Naive thymus-derived CD4-positive, alpha-beta T cell (primary cell): ENCODE data around the gene RAD54L. TPM values are rescaled to one million over a fixed set of nuclear protein-coding genes. Genes with fewer than 3 reads are reported as not detected.

ENCODE experiments used
- ATAC-seq: fragments of 150-1000 bp; cut with Tn5 transposase; 2 replicates; pipeline ENCODE4 v1.10.0; 2021; ENCODE audit warnings: mild to moderate bottlenecking, moderate library complexity
- CTCF ChIA-PET: fragments of 350-600 bp; sonication (Branson Sonifier 250); formaldehyde crosslinking; loops from one replicate; lab custom pipeline; 2021; ENCODE audit warnings: antibody characterized with exemption; lab: Charles Lee
- POLR2A ChIA-PET: fragments of 350-600 bp; sonication (Branson Sonifier 250); formaldehyde crosslinking; loops from one replicate; lab custom pipeline; 2021; ENCODE audit warnings: antibody characterized with exemption, inconsistent platforms; lab: Charles Lee
- DNase-seq, 9 donors: peaks; one replicate each; pipeline versions ENCODE4 v3.0.0 to v3.0.0-alpha.2; 2020 to 2022; ENCODE audit warnings: mixed read lengths in 1 of 9
- H3K27ac ChIP-seq: one replicate; pipeline ENCODE4 v1.7.0; 2013; ENCODE audit warnings: mild to moderate bottlenecking, low read depth, low read length, moderate library complexity
- H3K27me3 ChIP-seq, 2 donors: one replicate each; pipeline ENCODE4 v1.7.0; 2013; ENCODE audit warnings: low read length in 2 of 2, mild to moderate bottlenecking in 2 of 2, moderate library complexity in 2 of 2; ENCODE audit not compliant: control insufficient read depth in 2 of 2, insufficient read depth in 2 of 2
- H3K36me3 ChIP-seq, 3 experiments: 1 replicate in 2 of 3; 2 replicates in 1 of 3; pipeline ENCODE4 v1.7.0; 2013; ENCODE audit warnings: low read length in 3 of 3, mild to moderate bottlenecking in 3 of 3, moderate library complexity in 1 of 3; ENCODE audit not compliant: insufficient read depth in 3 of 3, control insufficient read depth in 2 of 3
- H3K4me1 ChIP-seq, 2 donors: one replicate each; pipeline ENCODE4 v1.7.0; 2013; ENCODE audit warnings: low read length in 2 of 2, mild to moderate bottlenecking in 2 of 2, moderate library complexity in 1 of 2; ENCODE audit not compliant: control insufficient read depth in 2 of 2, insufficient read depth in 2 of 2
- H3K4me3 ChIP-seq: 2 replicates; pipeline ENCODE4 v1.7.0; 2013; ENCODE audit warnings: mild to moderate bottlenecking, low read length
- H3K9me3 ChIP-seq, 3 experiments: 1 replicate in 2 of 3; 2 replicates in 1 of 3; pipeline ENCODE4 v1.7.0; 2013; ENCODE audit warnings: low read length in 3 of 3; ENCODE audit not compliant: control insufficient read depth in 2 of 3
- H3K27ac Mint-ChIP-seq, 9 donors: one replicate each; pipeline ENCODE4 v1.8.0; 2020 to 2022; ENCODE audit warnings: mixed read lengths in 9 of 9, mild to moderate bottlenecking in 8 of 9, moderate library complexity in 5 of 9, inconsistent platforms in 2 of 9
- H3K27me3 Mint-ChIP-seq, 5 donors: one replicate each; pipeline ENCODE4 v1.8.0; 2021 to 2022; ENCODE audit warnings: mixed read lengths in 5 of 5, mild to moderate bottlenecking in 1 of 5
- H3K36me3 Mint-ChIP-seq, 5 donors: one replicate each; pipeline ENCODE4 v1.8.0; 2020 to 2022; ENCODE audit warnings: mixed read lengths in 5 of 5, mild to moderate bottlenecking in 3 of 5, inconsistent platforms in 1 of 5
- H3K4me1 Mint-ChIP-seq, 7 donors: one replicate each; pipeline ENCODE4 v1.8.0; 2020 to 2022; ENCODE audit warnings: mixed read lengths in 7 of 7, mild to moderate bottlenecking in 3 of 7, inconsistent platforms in 1 of 7
- H3K4me3 Mint-ChIP-seq, 10 donors: one replicate each; pipeline ENCODE4 v1.8.0; 2020 to 2022; ENCODE audit warnings: mild to moderate bottlenecking in 10 of 10, mixed read lengths in 10 of 10, moderate library complexity in 6 of 10, inconsistent platforms in 2 of 10
- H3K9me3 Mint-ChIP-seq, 11 donors: one replicate each; pipeline ENCODE4 v1.8.0; 2020 to 2022; ENCODE audit warnings: mixed read lengths in 11 of 11, mild to moderate bottlenecking in 4 of 11, inconsistent platforms in 1 of 11, moderate library complexity in 1 of 11
- intact Hi-C, 2 donors: fragments of 100-400 bp; cut with micrococcal nuclease; formaldehyde crosslinking; loops; one replicate each; pipeline ENCODE4 v1.15.1; 2023
- polyA plus RNA-seq, 2 donors: library from polyadenylated mRNA; unstranded; fragments of 300-500 nt; fragmentation: Illumina TruSeq; gene quantifications; one replicate each; pipeline ENCODE4 v1.2.3, GENCODE V29; 2021
- total RNA-seq, 6 experiments: library from RNA in 5 of 6; stranded (reverse) in 5 of 6; gene quantifications; 1 replicate in 5 of 6; 2 replicates in 1 of 6; pipeline ENCODE4 v1.2.3 and lab custom pipeline; 2021 to 2026

RAD54L gene
- total and polyA plus RNA-seq, 7 experiments from 2014 or later = 0.94 to 31.9 (median 1.7) TPM; not detected in 1

DNA sequence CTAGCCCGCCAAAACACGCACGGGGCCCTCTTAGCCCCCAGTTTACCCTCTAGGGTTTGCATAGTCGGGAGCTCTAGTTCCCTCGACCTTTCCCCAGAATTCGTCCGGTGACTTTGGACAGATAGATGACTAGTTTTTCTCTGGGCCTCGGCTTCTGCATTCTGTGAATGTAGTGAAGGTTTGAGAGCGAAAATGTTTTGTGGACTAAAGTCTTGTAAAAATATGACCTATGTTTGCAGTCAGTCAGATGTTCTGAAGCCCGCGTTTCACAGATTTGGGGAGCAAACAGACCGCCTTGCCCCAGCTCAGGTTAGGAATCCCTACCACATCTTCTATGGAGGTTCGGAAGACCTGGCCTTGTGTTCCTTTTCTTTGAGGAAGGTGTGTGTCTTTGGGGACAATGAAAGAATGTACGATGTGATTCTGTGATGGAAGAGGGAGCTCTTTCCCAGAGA is 56.3 kb downstream of the RAD54L start:
- H3K4me1 Mint-ChIP-seq = peaks cover 36 to 69% (median 47%) of the 10 kb centered on the region in 7 donors
- peaks cover 0 to 8% (median 0%) of the 10 kb centered on the region in 3 experiments for H3K36me3 ChIP-seq
- intact Hi-C loops = loop anchor here (1.0 to 5.0 kb wide), 9 partner anchors 17 to 618 kb away; partner anchors contain the start of genes GPBP1L1 (in 2 of the 2), NSUN4 (in 2 of the 2), RAD54L (in 2 of the 2) and EFCAB14 (in 1 of the 2)
- no peaks in the 10 kb centered on the region for H3K27me3 ChIP-seq
- CTCF ChIA-PET = interaction anchor here (0.8 to 1.5 kb wide), 2 partner anchors 43 to 137 kb away, joined by 3 to 6 read pairs; no protein-coding TSS in a partner anchor
- peaks cover 2 to 8% (median 3%) of the 10 kb centered on the region in 5 donors for H3K36me3 Mint-ChIP-seq
- H3K9me3 Mint-ChIP-seq = no peaks in the 10 kb centered on the region
- DNase-seq (no peak), ATAC-seq (no peak)
- peak overlapping the region; percentile 94 to 99 (median 98) for H3K4me3 Mint-ChIP-seq
- POLR2A ChIA-PET = interaction anchor here (0.6 to 1.6 kb wide), 11 partner anchors 36 to 1318 kb away, joined by 3 to 12 read pairs (median 3); partner anchors contain the start of genes GPBP1L1, NSUN4 and RAD54L
- H3K27ac ChIP-seq = peak overlapping the region; percentile 98
- H3K4me3 ChIP-seq = peak overlapping the region; percentile 83
- peak overlapping the region; percentile 95 to 99 (median 97) for H3K27ac Mint-ChIP-seq
- H3K4me1 ChIP-seq = peaks cover 19 to 37% of the 10 kb centered on the region in 2 donors
- peaks cover 0 to 2% (median 0%) of the 10 kb centered on the region in 5 donors for H3K27me3 Mint-ChIP-seq
- no peaks in the 10 kb centered on the region for H3K9me3 ChIP-seq

- H3K9me3 ChIP-seq = no peaks in the 10 kb centered on the region
- peak overlapping the region in 9 of 10 donors; percentile 25 to 64 (median 53) for H3K4me3 Mint-ChIP-seq
- ATAC-seq (no peak), DNase-seq (no peak)
- POLR2A ChIA-PET = no interaction called here
- peaks cover 10 to 17% (median 12%) of the 10 kb centered on the region in 5 donors for H3K36me3 Mint-ChIP-seq
- H3K27ac ChIP-seq = no peak overlapping the region
- peak overlapping the region in 2 of 9 donors; percentile 48 to 59 for H3K27ac Mint-ChIP-seq
- H3K36me3 ChIP-seq = peaks cover 0 to 26% (median 0%) of the 10 kb centered on the region in 3 experiments
- CTCF ChIA-PET = no interaction called here
- no peaks in the 10 kb centered on the region for H3K9me3 Mint-ChIP-seq
- peaks cover 26 to 56% (median 39%) of the 10 kb centered on the region in 7 donors for H3K4me1 Mint-ChIP-seq
- H3K4me1 ChIP-seq = peaks cover 19 to 30% of the 10 kb centered on the region in 2 donors
- H3K27me3 Mint-ChIP-seq = peaks cover 0 to 2% (median 0%) of the 10 kb centered on the region in 5 donors
- H3K4me3 ChIP-seq = no peak overlapping the region
- no peaks in the 10 kb centered on the region for H3K27me3 ChIP-seq
- intact Hi-C loops = no loop called here
These were observed 58.6 kb downstream of the RAD54L start for GRCh38 chr1:46306159-46306530.

DNA sequence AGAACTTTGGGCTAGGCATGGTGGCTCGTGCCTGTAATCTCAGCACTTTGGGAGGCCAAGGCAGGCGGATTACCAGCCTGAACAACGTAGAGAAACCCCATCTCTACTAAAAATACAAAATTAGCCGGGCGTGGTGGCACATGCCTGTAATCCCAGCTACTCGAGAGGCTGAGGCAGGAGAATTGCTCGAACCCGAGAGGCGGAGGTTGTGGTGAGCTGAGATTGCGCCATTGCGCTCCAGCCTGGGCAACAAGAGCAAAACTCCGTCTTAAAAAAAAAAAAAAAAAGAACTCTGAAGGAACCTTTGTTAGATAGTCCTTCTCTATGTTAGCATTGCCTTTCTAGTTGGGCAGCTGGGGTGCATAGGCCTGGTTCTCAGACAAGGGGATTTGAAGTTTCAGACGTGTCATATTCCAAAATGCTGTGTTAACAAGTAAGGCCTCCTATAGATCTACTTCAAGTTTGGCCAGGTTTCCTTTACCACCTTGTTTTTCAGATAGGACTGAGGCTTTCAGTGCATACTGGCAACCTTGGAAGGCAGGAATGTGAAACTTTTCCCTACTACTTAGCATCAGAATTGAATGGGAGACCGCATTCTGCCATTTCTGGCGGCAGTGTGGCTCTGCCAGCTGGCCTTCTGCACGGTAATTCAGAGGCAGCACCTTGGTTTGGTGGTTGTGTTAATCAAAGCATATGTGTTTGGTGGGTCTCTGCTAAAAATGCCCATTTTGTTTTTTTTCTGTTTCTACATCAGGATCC is 62.0 kb downstream of the RAD54L start:
- Mint-ChIP-seq H3K9me3 (no peaks in the 10 kb centered on the region), H3K4me3 (no peak overlapping the region), H3K27me3 (no peaks in the 10 kb centered on the region), H3K4me1 (peaks cover 15 to 39% (median 29%) of the 10 kb centered on the region in 7 donors), H3K36me3 (peaks cover 10 to 25% (median 21%) of the 10 kb centered on the region in 5 donors), H3K27ac (no peak overlapping the region)
- H3K4me1 ChIP-seq = peaks cover 5 to 20% of the 10 kb centered on the region in 2 donors
- intact Hi-C loops = no loop called here
- DNase-seq = no peak
- no peaks in the 10 kb centered on the region for H3K27me3 ChIP-seq
- H3K36me3 ChIP-seq = peaks cover 0 to 48% (median 4%) of the 10 kb centered on the region in 3 experiments
- H3K27ac ChIP-seq = no peak overlapping the region
- H3K4me3 ChIP-seq = no peak overlapping the region
- ChIA-PET CTCF (no interaction called here), POLR2A (interaction anchor here (0.8 kb wide), 1 partner anchor 107 kb away, joined by 3 read pairs; no protein-coding TSS in a partner anchor)
- H3K9me3 ChIP-seq = no peaks in the 10 kb centered on the region
- ATAC-seq = no peak

DNA sequence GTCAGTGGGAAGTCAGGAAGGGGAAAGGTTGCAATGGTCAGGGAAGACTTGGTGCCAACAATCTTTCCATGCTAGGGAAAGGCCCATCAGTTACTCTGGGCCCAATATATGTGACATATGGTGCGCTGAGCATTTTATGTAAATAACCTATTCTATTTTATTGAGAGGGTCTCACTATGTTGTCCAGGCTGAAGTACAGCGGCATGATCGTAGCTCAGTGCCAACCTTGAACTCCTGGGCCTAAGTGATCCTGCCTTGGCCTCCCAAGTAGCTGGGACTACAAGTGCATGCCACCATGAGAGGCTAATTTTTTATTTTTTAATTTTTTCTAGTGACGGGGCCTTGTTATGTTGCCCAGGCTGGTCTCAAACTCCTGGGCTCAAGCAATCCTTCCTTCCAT is 62.8 kb downstream of the RAD54L start:
- ChIA-PET POLR2A (no interaction called here), CTCF (no interaction called here)
- Histone ChIP-seq H3K4me1 (peaks cover 0 to 12% of the 10 kb centered on the region in 2 donors), H3K4me3 (no peak overlapping the region), H3K36me3 (peaks cover 0 to 52% (median 5%) of the 10 kb centered on the region in 3 experiments), H3K27ac (no peak overlapping the region), H3K9me3 (no peaks in the 10 kb centered on the region), H3K27me3 (no peaks in the 10 kb centered on the region)
- Mint-ChIP-seq H3K9me3 (no peaks in the 10 kb centered on the region), H3K27me3 (no peaks in the 10 kb centered on the region), H3K4me1 (peaks cover 15 to 32% (median 25%) of the 10 kb centered on the region in 7 donors), H3K4me3 (no peak overlapping the region), H3K36me3 (peaks cover 10 to 28% (median 23%) of the 10 kb centered on the region in 5 donors), H3K27ac (no peak overlapping the region)
- no peak for DNase-seq
- no peak for ATAC-seq
- intact Hi-C loops = no loop called here

GRCh38 chr1:46315669-46316403 is 68.3 kb downstream of the RAD54L start:
- H3K27me3 Mint-ChIP-seq = no peaks in the 10 kb centered on the region
- ChIA-PET CTCF (no interaction called here), POLR2A (no interaction called here)
- H3K9me3 ChIP-seq = no peaks in the 10 kb centered on the region
- intact Hi-C loops = no loop called here
- peaks cover 0 to 25% (median 20%) of the 10 kb centered on the region in 5 donors for H3K36me3 Mint-ChIP-seq
- no peak overlapping the region for H3K4me3 ChIP-seq
- no peaks in the 10 kb centered on the region for H3K4me1 ChIP-seq
- H3K27me3 ChIP-seq = no peaks in the 10 kb centered on the region
- no peak overlapping the region for H3K27ac ChIP-seq
- no peak overlapping the region for H3K4me3 Mint-ChIP-seq
- H3K4me1 Mint-ChIP-seq = no peaks in the 10 kb centered on the region
- no peaks in the 10 kb centered on the region for H3K9me3 Mint-ChIP-seq
- ATAC-seq (no peak), DNase-seq (no peak)
- H3K27ac Mint-ChIP-seq = peak overlapping the region in 1 of 9 donors; percentile 46
- H3K36me3 ChIP-seq = peaks cover 0 to 52% (median 10%) of the 10 kb centered on the region in 3 experiments

- ChIA-PET CTCF (no interaction called here), POLR2A (interaction anchor here (0.5 kb wide), 1 partner anchor 364 kb away, joined by 3 read pairs; no protein-coding TSS in a partner anchor)
These were observed 69.8 kb downstream of the RAD54L start for GRCh38 chr1:46317323-46317722.

More at GRCh38 chr1:46317323-46317722, 69.8 kb downstream of the RAD54L start:
- no peak for ATAC-seq
- Histone ChIP-seq H3K4me1 (no peaks in the 10 kb centered on the region), H3K9me3 (no peaks in the 10 kb centered on the region), H3K4me3 (no peak overlapping the region), H3K27ac (no peak overlapping the region), H3K27me3 (no peaks in the 10 kb centered on the region), H3K36me3 (peaks cover 0 to 38% (median 10%) of the 10 kb centered on the region in 3 experiments)
- no peak for DNase-seq
- Mint-ChIP-seq H3K27me3 (no peaks in the 10 kb centered on the region), H3K9me3 (no peaks in the 10 kb centered on the region), H3K4me3 (no peak overlapping the region), H3K36me3 (peaks cover 0 to 20% (median 18%) of the 10 kb centered on the region in 5 donors), H3K27ac (no peak overlapping the region), H3K4me1 (no peaks in the 10 kb centered on the region)
- intact Hi-C loops = no loop called here
